ENCODE measurements around the gene ARL4C. TPM values are rescaled to one million over a fixed set of nuclear protein-coding genes. Genes with fewer than 3 reads are reported as not detected.

Gene ARL4C
- total and polyA plus RNA-seq, 2 of the 8 experiments (the other 6 are each of a cell fraction or from before 2014, with no cell fraction given): 7.0 to 16.9 TPM

- TF ChIP-seq BCL11A (IDR thresholded peaks at IDR 0.05; ENCODE audit: low read depth in 2 of 2, low read length in 2 of 2) (no peak), EGR1 (IDR thresholded peaks at IDR 0.05; ENCODE audit: borderline replicate concordance, low read depth, low read length) (no peak), BRCA1 (IDR thresholded peaks at IDR 0.05; ENCODE audit: low read depth, low read length) (no peak), EZH2 (IDR thresholded peaks at IDR 0.05; ENCODE audit: low read depth, low read length, severe bottlenecking) (no peak), SP2 (IDR thresholded peaks at IDR 0.05; ENCODE audit: low read length) (no peak), YY1 (IDR thresholded peaks at IDR 0.05; ENCODE audit: low read depth, low read length) (no peak), MAFK (IDR thresholded peaks at IDR 0.05; ENCODE audit: low read depth, low read length) (no peak)
Measured at GRCh38 chr2:234472155-234472554, 24.7 kb downstream of the ARL4C start (continued).
